Ovary (tissue), 3 donors: ENCODE results near the gene GARNL3.

ENCODE experiments used
- CTCF ChIP-seq, 3 donors: fragments of 450-650 bp in 2 of 3; fragments of 200-600 bp in 1 of 3; IDR thresholded peaks; one replicate each; pipeline versions ENCODE4 v1.5.1 to v1.8.0; 2016 to 2022; ENCODE audit warnings: antibody characterized with exemption in 3 of 3, mild to moderate bottlenecking in 1 of 3
- EP300 ChIP-seq: sonication (generic); formaldehyde crosslinking; IDR thresholded peaks from one replicate; pipeline ENCODE4 v1.6.1; 2017; ENCODE audit warnings: antibody characterized with exemption
- POLR2A ChIP-seq: fragments of 450-650 bp; IDR thresholded peaks from one replicate; pipeline ENCODE4 v1.6.1; 2017; ENCODE audit warnings: antibody characterized with exemption, mild to moderate bottlenecking, moderate library complexity
- donor health status: DM: no; HTN: no; CAD: no.

- TF ChIP-seq CTCF (IDR thresholded peaks at IDR 0.05) (no peak), EP300 (no peak), POLR2A (no peak)
Observed at GRCh38 chr9:127389381-127390247, 125.0 kb downstream of the GARNL3 start.
